NCI-H345 (cell line): ENCODE results near the gene PCBP3.

Experiments
- DNase-seq: peaks from one replicate; lab custom pipeline; 2025; lab: John Stamatoyannopoulos, UW

Gene PCBP3

GRCh38 chr21:45982092-45982757 is 338.7 kb downstream of the PCBP3 start:
- DNase-seq: no peak

- DNase-seq: no peak
Observed at GRCh38 chr21:45982758-45983648, 339.5 kb downstream of the PCBP3 start.

GRCh38 chr21:45983649-45983965 is 340.1 kb downstream of the PCBP3 start:
- DNase-seq: no peak

- DNase-seq: peak; percentile 53
Observed at GRCh38 chr21:45983981-45984551, 340.5 kb downstream of the PCBP3 start.

GRCh38 chr21:45984584-45985095 is 341.1 kb downstream of the PCBP3 start:
- no peak for DNase-seq

GRCh38 chr21:45985471-45986315 is 342.2 kb downstream of the PCBP3 start:
- DNase-seq: no peak

- no peak for DNase-seq
Observed at GRCh38 chr21:45986316-45987051, 343.0 kb downstream of the PCBP3 start.

GRCh38 chr21:45987121-45987711 is 343.7 kb downstream of the PCBP3 start:
- DNase-seq: no peak

- DNase-seq: no peak
Observed at GRCh38 chr21:45988366-45989347, 345.1 kb downstream of the PCBP3 start.

- no peak for DNase-seq
Observed at GRCh38 chr21:45989355-45990048, 346.0 kb downstream of the PCBP3 start.

- no peak for DNase-seq
Observed at GRCh38 chr21:45990049-45990711, 346.7 kb downstream of the PCBP3 start.

GRCh38 chr21:45990741-45991605 is 347.4 kb downstream of the PCBP3 start:
- DNase-seq: no peak

- DNase-seq: no peak
Observed at GRCh38 chr21:45991606-45992300, 348.2 kb downstream of the PCBP3 start.
